PC-9 (cell line): ENCODE measurements around the gene UVRAG. TPM values are rescaled to one million over a fixed set of nuclear protein-coding genes. Genes with fewer than 3 reads are reported as not detected.

Source experiments
- BruUV-seq: library from RNA; stranded (reverse); fragments of 400-500 nt; replicated peaks from 2 replicates; lab custom pipeline; 2021; lab: Mats Ljungman, UMichigan
- CTCF ChIA-PET: fragments of 300-600 bp; sonication (Branson Sonifier 250); formaldehyde crosslinking; loops from one replicate; lab custom pipeline; 2022; ENCODE audit warnings: antibody characterized with exemption; lab: Charles Lee
- POLR2A ChIA-PET: fragments of 300-600 bp; sonication (Branson Sonifier 250); formaldehyde crosslinking; loops from one replicate; lab custom pipeline; 2022; ENCODE audit warnings: antibody characterized with exemption; ENCODE audit not compliant: unreplicated experiment; lab: Charles Lee
- DNase-seq, 2 experiments: peaks; one replicate each; pipeline versions ENCODE4 v3.0.0 to v3.0.0-alpha.2; 2015 to 2022; ENCODE audit warnings: mixed read lengths in 1 of 2
- H2AFZ ChIP-seq: fragments of 200-600 bp; sonication (generic); 2 replicates; pipeline ENCODE4 v1.8.1; 2017; ENCODE audit warnings: antibody characterized with exemption
- H3F3A ChIP-seq: fragments of 200-600 bp; sonication (generic); 2 replicates; pipeline ENCODE4 v1.8.1; 2017; ENCODE audit warnings: antibody characterized with exemption, mild to moderate bottlenecking, low read depth; ENCODE audit not compliant: insufficient read depth
- H3K27ac ChIP-seq: fragments of 200-600 bp; sonication (generic); 2 replicates; pipeline ENCODE4 v1.6.1; 2016; ENCODE audit warnings: mixed run types
- H3K27me3 ChIP-seq: fragments of 200-600 bp; sonication (generic); 2 replicates; pipeline ENCODE4 v1.6.1; 2016; ENCODE audit warnings: low read depth, mixed run types; ENCODE audit not compliant: insufficient read depth
- H3K36me3 ChIP-seq: fragments of 200-600 bp; sonication (generic); 2 replicates; pipeline ENCODE4 v1.6.1; 2016; ENCODE audit warnings: low read depth, mixed run types
- H3K4me1 ChIP-seq: fragments of 200-600 bp; sonication (generic); replicated peaks from 2 replicates; pipeline ENCODE4 v1.6.1; 2016; ENCODE audit warnings: mixed run types; ENCODE audit not compliant: insufficient read depth
- H3K4me2 ChIP-seq: fragments of 200-600 bp; sonication (generic); 2 replicates; pipeline ENCODE4 v1.6.1; 2017; ENCODE audit warnings: mixed run types
- H3K4me3 ChIP-seq: fragments of 200-600 bp; sonication (generic); 2 replicates; pipeline ENCODE4 v1.6.1; 2016; ENCODE audit warnings: mixed run types
- H3K79me2 ChIP-seq: fragments of 200-600 bp; sonication (generic); 2 replicates; pipeline ENCODE4 v1.6.1; 2017; ENCODE audit warnings: low read depth, mixed run types
- H3K9me2 ChIP-seq: fragments of 200-600 bp; sonication (generic); 2 replicates; pipeline ENCODE4 v1.8.1; 2017; ENCODE audit warnings: mild to moderate bottlenecking; ENCODE audit not compliant: insufficient read depth
- H3K9me3 ChIP-seq: fragments of 200-600 bp; sonication (generic); 2 replicates; pipeline ENCODE4 v1.8.1; 2016; ENCODE audit warnings: low read depth; ENCODE audit not compliant: insufficient read depth
- H4K20me1 ChIP-seq: fragments of 200-600 bp; sonication (generic); 2 replicates; pipeline ENCODE4 v1.8.1; 2017; ENCODE audit not compliant: insufficient read depth
- CTCF ChIP-seq: fragments of 200-600 bp; sonication (generic); conservative IDR thresholded peaks from 2 replicates; pipeline ENCODE4 v1.6.1; 2017; ENCODE audit warnings: mixed run types, antibody characterized with exemption, mild to moderate bottlenecking, moderate library complexity
- EZH2 ChIP-seq: fragments of 200-600 bp; sonication (generic); IDR thresholded peaks from 2 replicates; pipeline ENCODE4 v1.8.0; 2017; ENCODE audit warnings: antibody characterized with exemption, low read depth
- intact Hi-C: fragments of 100-400 bp; cut with micrococcal nuclease; formaldehyde crosslinking; loops from one replicate; pipeline ENCODE4 v1.10.0; 2022; ENCODE audit not compliant: unreplicated experiment
- total RNA-seq: library from RNA; stranded (reverse); gene quantifications from 2 replicates; pipeline ENCODE4 v1.2.3, GENCODE V29; 2021

Gene UVRAG
- total RNA-seq, 1 experiment from 2014 or later: 20.4 TPM

GRCh38 chr11:76094740-76095139 is 279.7 kb downstream of the UVRAG start:
- Histone ChIP-seq H3K27ac (no peak overlapping the region), H3K9me3 (peaks cover 5% of the 10 kb centered on the region; the same call in 1 of the 2 replicates), H4K20me1 (no peaks in the 10 kb centered on the region), H3K4me2 (no peak overlapping the region), H3K4me1 (peaks cover 20% of the 10 kb centered on the region), H3K9me2 (no peaks in the 10 kb centered on the region), H3K27me3 (no peaks in the 10 kb centered on the region), H3F3A (peaks cover 8% of the 10 kb centered on the region; the same call in 1 of the 2 replicates), H3K4me3 (no peak overlapping the region), H2AFZ (no peak overlapping the region), H3K36me3 (peaks cover 4% of the 10 kb centered on the region; the same call in 1 of the 2 replicates), H3K79me2 (no peaks in the 10 kb centered on the region)
- ChIA-PET POLR2A (no interaction called here), CTCF (interaction anchor here (0.6 kb wide), 1 partner anchor 185 kb away, joined by 3 read pairs; no protein-coding TSS in a partner anchor)
- no peak for DNase-seq
- intact Hi-C loops: no loop called here
- TF ChIP-seq CTCF (no peak), EZH2 (no peak)
- no TSS peak for BruUV-seq

GRCh38 chr11:76095891-76096290 is 280.9 kb downstream of the UVRAG start:
- POLR2A ChIA-PET: no interaction called here
- no peak overlapping the region for H2AFZ ChIP-seq
- H3K36me3 ChIP-seq: peaks cover 4% of the 10 kb centered on the region; the same call in 1 of the 2 replicates
- H3K4me2 ChIP-seq: peak overlapping the region; percentile 38
- no TSS peak for BruUV-seq
- no peaks in the 10 kb centered on the region for H3K27me3 ChIP-seq
- no peaks in the 10 kb centered on the region for H3K79me2 ChIP-seq
- no peak overlapping the region for H3K4me3 ChIP-seq
- CTCF ChIA-PET: no interaction called here
- DNase-seq: no peak
- no peaks in the 10 kb centered on the region for H4K20me1 ChIP-seq
- intact Hi-C loops: no loop called here
- peaks cover 8% of the 10 kb centered on the region; the same call in 1 of the 2 replicates for H3F3A ChIP-seq
- peaks cover 20% of the 10 kb centered on the region for H3K4me1 ChIP-seq
- no peaks in the 10 kb centered on the region for H3K9me2 ChIP-seq
- peaks cover under 1% of the 10 kb centered on the region; the same call in 1 of the 2 replicates for H3K9me3 ChIP-seq
- TF ChIP-seq EZH2 (no peak), CTCF (no peak)
- peak overlapping the region; percentile 81 for H3K27ac ChIP-seq

GRCh38 chr11:76096552-76096951 is 281.5 kb downstream of the UVRAG start:
- H3F3A ChIP-seq: peaks cover 8% of the 10 kb centered on the region; the same call in 1 of the 2 replicates
- no peaks in the 10 kb centered on the region for H3K9me3 ChIP-seq
- H3K79me2 ChIP-seq: no peaks in the 10 kb centered on the region
- POLR2A ChIA-PET: no interaction called here
- H4K20me1 ChIP-seq: no peaks in the 10 kb centered on the region
- CTCF ChIA-PET: no interaction called here
- H3K27me3 ChIP-seq: no peaks in the 10 kb centered on the region
- H2AFZ ChIP-seq: no peak overlapping the region
- peak overlapping the region; percentile 38 for H3K4me2 ChIP-seq
- H3K4me1 ChIP-seq: peaks cover 20% of the 10 kb centered on the region
- peak; percentile 3 to 69 for DNase-seq
- no TSS peak for BruUV-seq
- intact Hi-C loops: no loop called here
- H3K4me3 ChIP-seq: no peak overlapping the region
- no peak for TF ChIP-seq EZH2
- peak overlapping the region; percentile 81 for H3K27ac ChIP-seq
- peaks cover 4% of the 10 kb centered on the region; the same call in 1 of the 2 replicates for H3K36me3 ChIP-seq
- no peaks in the 10 kb centered on the region for H3K9me2 ChIP-seq

GRCh38 chr11:76102802-76103201 is 287.8 kb downstream of the UVRAG start:
- no peak for TF ChIP-seq CTCF
- TF ChIP-seq EZH2: no peak
- CTCF ChIA-PET: no interaction called here
- no peak overlapping the region for H3K4me2 ChIP-seq
- intact Hi-C loops: no loop called here
- no peak overlapping the region for H3K27ac ChIP-seq
- no peaks in the 10 kb centered on the region for H4K20me1 ChIP-seq
- H3K9me3 ChIP-seq: no peaks in the 10 kb centered on the region
- no peak overlapping the region for H3K4me3 ChIP-seq
- no peaks in the 10 kb centered on the region for H3K9me2 ChIP-seq
- no peaks in the 10 kb centered on the region for H3K27me3 ChIP-seq
- POLR2A ChIA-PET: no interaction called here
- no TSS peak for BruUV-seq
- peaks cover 4% of the 10 kb centered on the region; the same call in 1 of the 2 replicates for H3K36me3 ChIP-seq
- no peak overlapping the region for H2AFZ ChIP-seq
- no peaks in the 10 kb centered on the region for H3K4me1 ChIP-seq
- no peaks in the 10 kb centered on the region for H3F3A ChIP-seq
- no peak for DNase-seq
- H3K79me2 ChIP-seq: no peaks in the 10 kb centered on the region
